OCI-LY7 (cell line): Measurements from ENCODE around the gene C20orf173.

Experiments used
- EZH2phosphoT487 ChIP-seq: fragments of 200-600 bp; sonication (generic); IDR thresholded peaks from 2 replicates; pipeline ENCODE4 v1.6.1; 2018; ENCODE audit warnings: low read depth, borderline replicate concordance, mild to moderate bottlenecking, mixed run types, antibody characterized with exemption, low read length, moderate library complexity, mixed read lengths
- TF ChIP-seq, protein P1 (sequence below): fragments of 200-600 bp; sonication (generic); conservative IDR thresholded peaks from 2 replicates; pipeline ENCODE4 v1.5.1; 2014; ENCODE audit warnings: mild to moderate bottlenecking, antibody characterized with exemption, low read length, moderate library complexity, mixed read lengths

DNA sequence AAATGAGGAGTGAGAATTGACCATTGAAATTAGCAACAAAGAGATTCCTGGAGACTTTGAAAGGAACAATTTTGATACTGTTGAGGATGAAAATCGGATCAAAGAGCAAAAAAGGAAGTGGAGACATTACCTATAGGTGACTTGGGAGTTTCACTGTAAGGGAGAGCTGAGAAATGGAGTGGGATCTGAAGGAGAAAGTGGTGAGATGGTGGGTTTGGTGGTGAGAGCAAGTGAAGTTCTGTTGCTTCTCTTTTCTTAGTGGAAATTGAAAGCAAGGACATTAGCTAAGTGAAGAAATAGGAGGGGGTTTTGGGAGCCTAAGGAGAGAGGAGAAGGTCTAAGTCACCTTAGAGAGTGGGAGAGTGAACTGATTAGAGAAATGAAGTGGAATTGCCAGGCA is 16.7 kb upstream of the C20orf173 start:
- TF ChIP-seq, protein P1, sequence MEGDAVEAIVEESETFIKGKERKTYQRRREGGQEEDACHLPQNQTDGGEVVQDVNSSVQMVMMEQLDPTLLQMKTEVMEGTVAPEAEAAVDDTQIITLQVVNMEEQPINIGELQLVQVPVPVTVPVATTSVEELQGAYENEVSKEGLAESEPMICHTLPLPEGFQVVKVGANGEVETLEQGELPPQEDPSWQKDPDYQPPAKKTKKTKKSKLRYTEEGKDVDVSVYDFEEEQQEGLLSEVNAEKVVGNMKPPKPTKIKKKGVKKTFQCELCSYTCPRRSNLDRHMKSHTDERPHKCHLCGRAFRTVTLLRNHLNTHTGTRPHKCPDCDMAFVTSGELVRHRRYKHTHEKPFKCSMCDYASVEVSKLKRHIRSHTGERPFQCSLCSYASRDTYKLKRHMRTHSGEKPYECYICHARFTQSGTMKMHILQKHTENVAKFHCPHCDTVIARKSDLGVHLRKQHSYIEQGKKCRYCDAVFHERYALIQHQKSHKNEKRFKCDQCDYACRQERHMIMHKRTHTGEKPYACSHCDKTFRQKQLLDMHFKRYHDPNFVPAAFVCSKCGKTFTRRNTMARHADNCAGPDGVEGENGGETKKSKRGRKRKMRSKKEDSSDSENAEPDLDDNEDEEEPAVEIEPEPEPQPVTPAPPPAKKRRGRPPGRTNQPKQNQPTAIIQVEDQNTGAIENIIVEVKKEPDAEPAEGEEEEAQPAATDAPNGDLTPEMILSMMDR, result no peak
- TF ChIP-seq EZH2phosphoT487, result no peak
